ENCODE data around the gene NDUFS7.

- TF ChIP-seq EZH2 (IDR thresholded peaks at IDR 0.05; ENCODE audit: borderline replicate concordance, low read length) (no peak), CTCF (conservative IDR thresholded peaks at IDR 0.05 in 1 of 2, IDR thresholded peaks at IDR 0.05 in 1 of 2; ENCODE audit: extremely low read depth in 1 of 2, insufficient read depth in 1 of 2, low read depth in 1 of 2, low read length in 2 of 2) (no peak)
Measured at GRCh38 chr19:1373042-1373533, 10.6 kb upstream of the NDUFS7 start.

Measured in mammary epithelial cell (primary cell).